ENCODE data around the gene ATXN8OS. TPM values are rescaled to one million over a fixed set of nuclear protein-coding genes. Genes with fewer than 3 reads are reported as not detected.
"Not testable (repeated sequence)": the region's sequence is repeated elsewhere in the genome, so short reads cannot be mapped to it uniquely, and the experiment has no call there.

Gene ATXN8OS
- total RNA-seq (ENCODE audit: insufficient read depth, low replicate concordance): 2.6 TPM

- no peak for DNase-seq (ENCODE audit: low spot score)
Measured at GRCh38 chr13:70107498-70108281, at the start of gene ATXN8OS. Gene ATXN8OS (plus strand): TSS chr13:70107826.

DNA sequence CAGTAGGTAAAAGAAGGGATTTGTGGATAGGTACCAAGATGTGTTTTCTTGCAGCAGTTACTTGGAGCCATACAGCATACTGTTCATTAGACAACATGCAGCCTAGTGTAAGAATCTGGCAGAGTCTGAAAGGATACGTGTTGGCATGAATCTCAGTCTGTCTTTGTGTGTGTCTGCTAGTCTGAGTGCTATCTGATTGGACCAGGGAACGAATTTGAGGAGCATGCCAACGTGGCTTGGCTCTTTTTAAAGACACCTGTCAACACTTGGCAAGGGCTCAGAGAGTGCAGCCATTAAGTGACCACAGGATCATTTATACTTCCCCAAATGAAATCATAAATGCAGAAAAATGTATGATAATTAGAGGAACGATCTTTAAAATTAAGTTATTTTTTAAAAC lies 27.6 kb upstream of the ATXN8OS start:
- DNase-seq (ENCODE audit: low spot score): no peak

DNA sequence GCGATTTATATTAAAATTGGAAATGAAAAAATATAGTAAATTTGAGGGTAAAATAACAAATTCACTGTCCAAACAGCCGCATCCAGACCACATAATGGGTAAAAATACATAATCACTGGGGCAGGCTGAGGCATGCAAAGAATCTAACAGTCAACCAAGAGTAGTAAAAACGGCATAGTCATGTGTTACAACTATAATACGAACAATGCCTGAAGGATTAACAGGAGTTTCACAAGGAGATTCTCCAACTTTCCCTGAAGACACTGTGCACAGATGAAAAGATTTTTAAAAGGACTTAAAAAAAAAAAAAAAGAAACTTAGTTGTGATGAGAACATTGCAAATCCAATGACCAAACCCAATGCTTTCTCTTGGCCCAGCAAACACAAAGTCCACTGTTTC lies 20.4 kb upstream of the ATXN8OS start:
- no peak for DNase-seq (ENCODE audit: low spot score)

DNA sequence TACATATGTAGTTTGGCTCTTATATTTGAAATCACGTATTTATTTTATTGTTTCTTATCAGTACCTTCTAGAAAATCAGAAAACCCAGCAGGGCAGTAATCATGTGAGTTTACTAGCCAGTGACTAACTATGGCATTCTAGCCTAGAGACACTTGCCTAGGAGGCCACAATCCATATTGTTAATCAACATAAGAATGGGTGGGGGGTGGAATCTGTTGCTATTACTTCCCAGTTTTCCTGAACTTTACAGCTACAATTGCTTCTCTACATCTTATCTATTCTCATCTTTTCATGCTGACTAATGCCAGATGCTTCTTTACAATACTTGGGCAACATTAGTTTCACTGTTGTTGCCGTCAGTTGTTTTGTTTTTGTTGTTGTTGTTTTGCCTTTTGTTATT lies 18.7 kb upstream of the ATXN8OS start:
- DNase-seq (ENCODE audit: low spot score): no peak

DNA sequence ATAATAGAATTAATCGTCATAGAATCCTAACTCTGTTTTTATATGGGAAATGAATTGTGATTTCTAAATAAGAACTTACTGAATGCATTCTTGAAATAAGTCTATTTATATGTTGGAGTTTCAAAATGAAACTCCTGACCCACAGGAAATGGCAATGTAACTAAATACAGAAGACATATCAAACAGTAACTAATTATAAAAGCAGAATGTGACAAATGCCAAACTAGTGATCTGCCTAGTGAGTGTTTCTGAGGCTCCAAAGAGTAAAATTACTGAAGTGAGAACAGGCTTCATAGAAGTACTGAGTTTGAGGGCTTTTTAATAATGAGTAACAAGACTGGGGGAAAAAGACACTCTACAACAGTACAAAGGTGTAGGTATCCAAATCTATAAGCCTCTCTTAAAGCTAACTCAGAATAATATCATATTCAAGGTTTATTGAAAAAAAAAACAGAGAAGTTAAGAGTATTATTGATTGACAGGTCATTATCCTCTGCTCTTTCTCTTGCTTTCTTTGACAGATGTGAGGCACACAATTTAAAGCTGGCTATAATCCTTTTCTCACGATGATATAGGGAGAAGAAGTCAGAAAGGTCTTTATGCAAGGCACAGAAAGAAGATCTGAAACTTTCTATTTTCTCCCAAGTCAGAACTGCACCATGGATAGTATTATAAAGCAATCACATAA lies 17.4 kb upstream of the ATXN8OS start:
- DNase-seq (ENCODE audit: low spot score): no peak

DNA sequence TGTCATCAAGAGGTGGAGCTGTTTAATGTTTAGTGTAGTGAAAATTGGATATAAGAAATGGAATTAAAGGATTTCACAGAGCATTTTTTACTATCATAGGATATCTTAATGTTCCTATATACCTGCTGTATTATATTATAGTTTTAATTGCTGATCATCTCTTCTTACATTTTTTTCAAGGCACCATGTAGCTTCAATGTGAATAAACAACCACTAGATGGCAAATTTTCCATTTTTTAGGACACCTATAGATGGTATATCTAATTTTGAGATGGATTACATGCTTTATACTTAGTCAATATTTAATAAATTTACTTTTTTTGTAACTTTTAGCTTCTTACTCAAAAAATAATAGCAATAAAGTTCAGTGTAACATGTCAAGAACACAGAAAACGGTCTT lies 9.0 kb upstream of the ATXN8OS start:
- no peak for DNase-seq (ENCODE audit: low spot score)

- DNase-seq (ENCODE audit: low spot score): no peak
Measured at GRCh38 chr13:70104481-70104880, 3.1 kb upstream of the ATXN8OS start.

GRCh38 chr13:70107125-70107497 lies 515 bp upstream of the ATXN8OS start:
- DNase-seq (ENCODE audit: low spot score): no peak

GRCh38 chr13:70108356-70109105 lies 905 bp downstream of the ATXN8OS start, which contains the start of gene KLHL1:
Gene KLHL1 (minus strand): TSS chr13:70108452. CDS start chr13:70107699, 753 bp downstream.
- DNase-seq (ENCODE audit: low spot score): no peak

- no peak for DNase-seq (ENCODE audit: low spot score)
Measured at GRCh38 chr13:70117338-70117905, 9.8 kb downstream of the ATXN8OS start.

DNA sequence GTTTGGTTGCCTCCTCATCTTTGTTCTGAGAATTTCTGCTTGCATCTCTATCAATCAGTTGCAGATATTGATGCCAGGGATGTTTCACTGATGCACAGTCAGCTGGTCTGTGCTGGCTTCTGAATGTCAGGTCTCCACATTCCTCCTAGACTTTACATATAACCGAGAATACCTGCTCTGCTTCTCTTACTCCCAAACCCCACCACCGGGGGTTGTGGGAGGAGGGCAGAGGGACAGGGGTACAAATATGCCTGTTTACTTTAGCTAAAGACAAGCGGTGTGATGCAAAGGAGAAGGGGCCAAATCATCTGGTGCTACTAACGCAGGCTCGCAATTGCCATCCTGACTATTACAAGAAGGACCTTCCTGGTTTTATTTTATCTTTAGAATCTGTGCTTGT lies 18.1 kb downstream of the ATXN8OS start:
- DNase-seq (ENCODE audit: low spot score): no peak

GRCh38 chr13:70128098-70128497 lies 20.5 kb downstream of the ATXN8OS start:
- no peak for DNase-seq (ENCODE audit: low spot score)

- not testable (repeated sequence) for DNase-seq (ENCODE audit: low spot score)
Measured at GRCh38 chr13:70142658-70143057, 35.0 kb downstream of the ATXN8OS start.

GRCh38 chr13:70162141-70162540 lies 54.5 kb downstream of the ATXN8OS start:
- no peak for DNase-seq (ENCODE audit: low spot score)

GRCh38 chr13:70170689-70171088 lies 63.1 kb downstream of the ATXN8OS start:
- DNase-seq (ENCODE audit: low spot score): no peak

GRCh38 chr13:70171151-70171550 lies 63.5 kb downstream of the ATXN8OS start:
- DNase-seq (ENCODE audit: low spot score): no peak

- DNase-seq (ENCODE audit: low spot score): no peak
Measured at GRCh38 chr13:70172946-70173597, 65.4 kb downstream of the ATXN8OS start.

DNA sequence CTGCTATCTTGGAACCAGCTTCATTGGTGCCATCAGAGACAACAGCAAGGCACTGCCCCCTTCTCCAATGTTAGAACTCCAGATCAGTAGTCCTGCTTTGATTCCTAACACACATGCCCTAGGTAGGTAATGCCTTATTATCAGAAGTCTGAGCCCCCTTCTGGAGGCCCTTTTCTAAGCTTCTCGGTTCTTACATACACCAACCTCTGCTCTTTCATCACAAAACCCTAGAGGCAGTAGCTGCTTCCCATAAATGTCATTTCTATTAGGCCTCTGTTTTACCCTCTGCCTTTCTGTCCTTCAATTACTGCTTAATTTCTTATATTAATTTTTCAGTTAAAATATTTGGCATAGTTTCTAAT lies 66.0 kb downstream of the ATXN8OS start:
- DNase-seq (ENCODE audit: low spot score): no peak

DNA sequence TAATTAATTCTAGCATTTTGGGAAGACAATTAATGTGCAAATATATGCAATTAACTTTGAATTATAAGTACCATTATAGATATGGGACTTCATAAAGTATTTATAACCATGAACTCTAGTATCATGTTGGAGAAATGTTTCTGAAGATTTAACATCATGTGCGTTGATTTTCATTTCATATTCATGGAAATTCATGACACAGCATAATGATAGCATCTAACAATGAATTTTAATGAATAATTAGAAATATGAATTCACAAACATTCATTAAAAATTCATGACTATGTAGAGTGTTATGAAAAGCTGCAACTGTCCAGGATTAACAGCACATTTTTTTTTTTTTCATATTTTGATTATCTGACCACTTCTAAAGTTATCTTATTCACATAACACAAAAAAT lies 70.7 kb downstream of the ATXN8OS start:
- no peak for DNase-seq (ENCODE audit: low spot score)
